Measurements from ENCODE around the gene RPS10.

GRCh38 chr6:34459899-34460593 lies 34.2 kb upstream of the RPS10 start:
- TF ChIP-seq EZH2 (IDR thresholded peaks at IDR 0.05; ENCODE audit: borderline replicate concordance, low read length), result no peak
- peak; percentile 78 for TF ChIP-seq CTCF (IDR thresholded peaks at IDR 0.05; ENCODE audit: low read length)
